SK-N-SH (cell line): ENCODE data around the gene GALNT5. TPM values are rescaled to one million over a fixed set of nuclear protein-coding genes. Genes with fewer than 3 reads are reported as not detected.

ENCODE experiments used
- CTCF ChIA-PET: fragments of 300-600, 350-600 bp; formaldehyde crosslinking; extraction: SDS; loops from one replicate; lab custom pipeline; 2021; lab: Yijun Ruan, JAX
- POLR2A ChIA-PET: fragments of 350-600 bp; sonication (Branson Sonifier 250); formaldehyde crosslinking; extraction: SDS; loops from one replicate; lab custom pipeline; 2020; ENCODE audit warnings: antibody characterized with exemption, inconsistent platforms; lab: Yijun Ruan, JAX
- DNase-seq: peaks from one replicate; pipeline ENCODE4 v3.0.0; 2012
- H2AFZ ChIP-seq: fragments of 200-600 bp; sonication (generic); 2 replicates; pipeline ENCODE4 v1.8.1; 2016; ENCODE audit warnings: antibody characterized with exemption, mild to moderate bottlenecking, low read depth
- H3F3A ChIP-seq: fragments of 200-600 bp; sonication (generic); replicated peaks from 2 replicates; pipeline ENCODE3; 2016; ENCODE audit warnings: antibody characterized with exemption, mild to moderate bottlenecking; ENCODE audit not compliant: insufficient read depth
- H3K27ac ChIP-seq, 2 experiments: fragments of 200-500 bp in 1 of 2; fragments of 200-600 bp in 1 of 2; sonication (Bioruptor generic) in 1 of 2; sonication (generic), shearing (Covaris generic) in 1 of 2; 2 replicates each; pipeline versions ENCODE4 v1.5.1 to v1.6.1; 2014 to 2016; ENCODE audit warnings: low read depth in 2 of 2, inconsistent platforms in 1 of 2, low read length in 1 of 2, mild to moderate bottlenecking in 1 of 2, mixed read lengths in 1 of 2
- H3K27me3 ChIP-seq: fragments of 200-600 bp; sonication (generic), shearing (Covaris generic); 2 replicates; pipeline ENCODE4 v1.6.1; 2016; ENCODE audit warnings: mixed run types; ENCODE audit not compliant: insufficient read depth
- H3K36me3 ChIP-seq, 2 experiments: fragments of 200-500 bp in 1 of 2; fragments of 200-600 bp in 1 of 2; sonication (Bioruptor generic) in 1 of 2; sonication (generic) in 1 of 2; replicated peaks in 1 of 2; 2 replicates each; pipeline versions ENCODE3 to v1.5.1; 2014 to 2016; ENCODE audit warnings: low read length in 1 of 2, mild to moderate bottlenecking in 1 of 2; ENCODE audit not compliant: insufficient read depth in 2 of 2, control insufficient read depth in 1 of 2
- H3K4me1 ChIP-seq, 2 experiments: fragments of 200-500 bp in 1 of 2; fragments of 200-600 bp in 1 of 2; sonication (Bioruptor generic) in 1 of 2; sonication (generic), shearing (Covaris generic) in 1 of 2; 2 replicates each; pipeline versions ENCODE4 v1.5.1 to v1.6.1; 2014 to 2016; ENCODE audit warnings: low read depth in 1 of 2, low read length in 1 of 2, mixed run types in 1 of 2; ENCODE audit not compliant: insufficient read depth in 2 of 2, control insufficient read depth in 1 of 2
- H3K4me2 ChIP-seq: fragments of 200-600 bp; sonication (generic), shearing (Covaris generic); 2 replicates; pipeline ENCODE4 v1.6.1; 2017; ENCODE audit warnings: mixed run types
- H3K4me3 ChIP-seq, 2 experiments: fragments of 200-500 bp in 1 of 2; fragments of 200-600 bp in 1 of 2; sonication (Bioruptor generic) in 1 of 2; sonication (generic), shearing (Covaris generic) in 1 of 2; 2 replicates each; pipeline versions ENCODE4 v1.5.1 to v1.8.1; 2014 to 2016; ENCODE audit warnings: low read depth in 2 of 2, inconsistent platforms in 1 of 2, low read length in 1 of 2, mild to moderate bottlenecking in 1 of 2, mixed read lengths in 1 of 2, moderate library complexity in 1 of 2
- H3K79me2 ChIP-seq: fragments of 200-600 bp; sonication (generic); 2 replicates; pipeline ENCODE4 v1.8.1; 2017; ENCODE audit warnings: mild to moderate bottlenecking; ENCODE audit not compliant: insufficient read depth
- H3K9ac ChIP-seq: fragments of 200-600 bp; sonication (generic); 2 replicates; pipeline ENCODE4 v1.6.1; 2017; ENCODE audit warnings: mixed run types
- H3K9me2 ChIP-seq: fragments of 200-600 bp; sonication (generic); 2 replicates; pipeline ENCODE4 v1.6.1; 2017; ENCODE audit warnings: mixed run types
- H3K9me3 ChIP-seq: fragments of 200-600 bp; sonication (generic); 2 replicates; pipeline ENCODE4 v1.6.1; 2017; ENCODE audit warnings: mixed run types, mild to moderate bottlenecking, moderate library complexity
- H4K20me1 ChIP-seq: fragments of 200-600 bp; sonication (generic); 2 replicates; pipeline ENCODE4 v1.6.1; 2017; ENCODE audit warnings: mild to moderate bottlenecking, mixed run types; ENCODE audit not compliant: insufficient read depth
- ELF1 ChIP-seq: IDR thresholded peaks from 2 replicates; pipeline ENCODE4 v1.4.0; 2012
- EZH2phosphoT487 ChIP-seq: fragments of 200-600 bp; sonication (generic); IDR thresholded peaks from 2 replicates; pipeline ENCODE4 v1.6.1; 2017; ENCODE audit warnings: low read depth, mixed run types, mild to moderate bottlenecking, antibody characterized with exemption, moderate library complexity, borderline replicate concordance
- FOXM1 ChIP-seq: IDR thresholded peaks from 2 replicates; pipeline ENCODE4 v1.4.0; 2012; ENCODE audit warnings: low read depth, mild to moderate bottlenecking
- MAX ChIP-seq: IDR thresholded peaks from 2 replicates; pipeline ENCODE4 v1.4.0; 2012; ENCODE audit warnings: low read depth
- MXI1 ChIP-seq: IDR thresholded peaks from 2 replicates; pipeline ENCODE4 v1.6.1; 2012; ENCODE audit warnings: mild to moderate bottlenecking, low read depth, low read length, improper control_type of control experiment
- NFIC ChIP-seq: IDR thresholded peaks from 2 replicates; pipeline ENCODE4 v1.4.0; 2012; ENCODE audit warnings: borderline replicate concordance
- PBX3 ChIP-seq: IDR thresholded peaks from 2 replicates; pipeline ENCODE4; 2012
- RAD21 ChIP-seq: IDR thresholded peaks from 2 replicates; pipeline ENCODE4 v1.6.1; 2012; ENCODE audit warnings: mild to moderate bottlenecking, low read length
- RCOR1 ChIP-seq: fragments of 150-350 bp; IDR thresholded peaks from 2 replicates; pipeline ENCODE4 v1.6.1; 2017; ENCODE audit warnings: antibody characterized with exemption, low read length
- SMC3 ChIP-seq: IDR thresholded peaks from 2 replicates; pipeline ENCODE4 v1.6.1; 2012; ENCODE audit warnings: low read depth, low read length, improper control_type of control experiment
- TEAD4 ChIP-seq: IDR thresholded peaks from 2 replicates; pipeline ENCODE4 v1.4.0; 2012; ENCODE audit warnings: mild to moderate bottlenecking, borderline replicate concordance; ENCODE audit not compliant: insufficient read depth
- YY1 ChIP-seq: IDR thresholded peaks from 2 replicates; pipeline ENCODE4 v1.4.0; 2012; ENCODE audit warnings: low read depth, mild to moderate bottlenecking
- WGBS: methylation state at CpG from one replicate; pipeline ENCODE4 v1.1.6; 2017; ENCODE audit warnings: low lambda C conversion rate; 5-methylcytosine and 5-hydroxymethylcytosine counted together
- polyA plus RNA-seq, 3 experiments: library from polyadenylated mRNA; depleted of rRNA; stranded (reverse); fragments of >200 nt; gene quantifications; 2 replicates each; pipeline ENCODE4 v1.2.3, GENCODE V29; 2012
- TF ChIP-seq, protein P1 (sequence below): IDR thresholded peaks from 2 replicates; pipeline ENCODE4 v1.4.0; 2012; ENCODE audit warnings: low read depth, borderline replicate concordance
- TF ChIP-seq, protein P2 (sequence below): fragments of 200-600 bp; sonication (generic); IDR thresholded peaks from 2 replicates; pipeline ENCODE4 v1.6.1; 2017; ENCODE audit warnings: antibody characterized with exemption, mild to moderate bottlenecking, moderate library complexity
- TF ChIP-seq, protein P3 (sequence below): fragments of 150-350 bp; IDR thresholded peaks from 2 replicates; pipeline ENCODE4 v1.6.1; 2016; ENCODE audit warnings: mild to moderate bottlenecking, low read depth, low read length
- TF ChIP-seq, protein P4 (sequence below): IDR thresholded peaks from 2 replicates; pipeline ENCODE4 v1.6.1; 2012; ENCODE audit warnings: mild to moderate bottlenecking, low read depth, low read length, moderate library complexity

The GALNT5 gene
- polyA plus RNA-seq, 1 of the 3 experiments (the other 2 are of a cell fraction), result 10.4 TPM

- Histone ChIP-seq H2AFZ (no peak overlapping the region), H3K9me3 (no peaks in the 10 kb centered on the region), H3K4me3 (no peak overlapping the region), H3K79me2 (no peaks in the 10 kb centered on the region), H3K36me3 (no peaks in the 10 kb centered on the region)
- WGBS, result 43% methylated on average over 2 of the region's 2 CpGs
- DNase-seq, result no peak
- TF ChIP-seq NFIC (no peak), MAX (no peak), RCOR1 (no peak), RAD21 (no peak), MXI1 (no peak), SMC3 (no peak), ELF1 (no peak), TEAD4 (no peak), FOXM1 (no peak), PBX3 (no peak), EZH2phosphoT487 (no peak), YY1 (no peak)
- TF ChIP-seq, protein P1, sequence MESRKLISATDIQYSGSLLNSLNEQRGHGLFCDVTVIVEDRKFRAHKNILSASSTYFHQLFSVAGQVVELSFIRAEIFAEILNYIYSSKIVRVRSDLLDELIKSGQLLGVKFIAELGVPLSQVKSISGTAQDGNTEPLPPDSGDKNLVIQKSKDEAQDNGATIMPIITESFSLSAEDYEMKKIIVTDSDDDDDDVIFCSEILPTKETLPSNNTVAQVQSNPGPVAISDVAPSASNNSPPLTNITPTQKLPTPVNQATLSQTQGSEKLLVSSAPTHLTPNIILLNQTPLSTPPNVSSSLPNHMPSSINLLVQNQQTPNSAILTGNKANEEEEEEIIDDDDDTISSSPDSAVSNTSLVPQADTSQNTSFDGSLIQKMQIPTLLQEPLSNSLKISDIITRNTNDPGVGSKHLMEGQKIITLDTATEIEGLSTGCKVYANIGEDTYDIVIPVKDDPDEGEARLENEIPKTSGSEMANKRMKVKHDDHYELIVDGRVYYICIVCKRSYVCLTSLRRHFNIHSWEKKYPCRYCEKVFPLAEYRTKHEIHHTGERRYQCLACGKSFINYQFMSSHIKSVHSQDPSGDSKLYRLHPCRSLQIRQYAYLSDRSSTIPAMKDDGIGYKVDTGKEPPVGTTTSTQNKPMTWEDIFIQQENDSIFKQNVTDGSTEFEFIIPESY, result no peak
- TF ChIP-seq, protein P2, sequence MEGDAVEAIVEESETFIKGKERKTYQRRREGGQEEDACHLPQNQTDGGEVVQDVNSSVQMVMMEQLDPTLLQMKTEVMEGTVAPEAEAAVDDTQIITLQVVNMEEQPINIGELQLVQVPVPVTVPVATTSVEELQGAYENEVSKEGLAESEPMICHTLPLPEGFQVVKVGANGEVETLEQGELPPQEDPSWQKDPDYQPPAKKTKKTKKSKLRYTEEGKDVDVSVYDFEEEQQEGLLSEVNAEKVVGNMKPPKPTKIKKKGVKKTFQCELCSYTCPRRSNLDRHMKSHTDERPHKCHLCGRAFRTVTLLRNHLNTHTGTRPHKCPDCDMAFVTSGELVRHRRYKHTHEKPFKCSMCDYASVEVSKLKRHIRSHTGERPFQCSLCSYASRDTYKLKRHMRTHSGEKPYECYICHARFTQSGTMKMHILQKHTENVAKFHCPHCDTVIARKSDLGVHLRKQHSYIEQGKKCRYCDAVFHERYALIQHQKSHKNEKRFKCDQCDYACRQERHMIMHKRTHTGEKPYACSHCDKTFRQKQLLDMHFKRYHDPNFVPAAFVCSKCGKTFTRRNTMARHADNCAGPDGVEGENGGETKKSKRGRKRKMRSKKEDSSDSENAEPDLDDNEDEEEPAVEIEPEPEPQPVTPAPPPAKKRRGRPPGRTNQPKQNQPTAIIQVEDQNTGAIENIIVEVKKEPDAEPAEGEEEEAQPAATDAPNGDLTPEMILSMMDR, result no peak
- TF ChIP-seq, protein P3, sequence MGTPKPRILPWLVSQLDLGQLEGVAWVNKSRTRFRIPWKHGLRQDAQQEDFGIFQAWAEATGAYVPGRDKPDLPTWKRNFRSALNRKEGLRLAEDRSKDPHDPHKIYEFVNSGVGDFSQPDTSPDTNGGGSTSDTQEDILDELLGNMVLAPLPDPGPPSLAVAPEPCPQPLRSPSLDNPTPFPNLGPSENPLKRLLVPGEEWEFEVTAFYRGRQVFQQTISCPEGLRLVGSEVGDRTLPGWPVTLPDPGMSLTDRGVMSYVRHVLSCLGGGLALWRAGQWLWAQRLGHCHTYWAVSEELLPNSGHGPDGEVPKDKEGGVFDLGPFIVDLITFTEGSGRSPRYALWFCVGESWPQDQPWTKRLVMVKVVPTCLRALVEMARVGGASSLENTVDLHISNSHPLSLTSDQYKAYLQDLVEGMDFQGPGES, result no peak
- TF ChIP-seq, protein P4, sequence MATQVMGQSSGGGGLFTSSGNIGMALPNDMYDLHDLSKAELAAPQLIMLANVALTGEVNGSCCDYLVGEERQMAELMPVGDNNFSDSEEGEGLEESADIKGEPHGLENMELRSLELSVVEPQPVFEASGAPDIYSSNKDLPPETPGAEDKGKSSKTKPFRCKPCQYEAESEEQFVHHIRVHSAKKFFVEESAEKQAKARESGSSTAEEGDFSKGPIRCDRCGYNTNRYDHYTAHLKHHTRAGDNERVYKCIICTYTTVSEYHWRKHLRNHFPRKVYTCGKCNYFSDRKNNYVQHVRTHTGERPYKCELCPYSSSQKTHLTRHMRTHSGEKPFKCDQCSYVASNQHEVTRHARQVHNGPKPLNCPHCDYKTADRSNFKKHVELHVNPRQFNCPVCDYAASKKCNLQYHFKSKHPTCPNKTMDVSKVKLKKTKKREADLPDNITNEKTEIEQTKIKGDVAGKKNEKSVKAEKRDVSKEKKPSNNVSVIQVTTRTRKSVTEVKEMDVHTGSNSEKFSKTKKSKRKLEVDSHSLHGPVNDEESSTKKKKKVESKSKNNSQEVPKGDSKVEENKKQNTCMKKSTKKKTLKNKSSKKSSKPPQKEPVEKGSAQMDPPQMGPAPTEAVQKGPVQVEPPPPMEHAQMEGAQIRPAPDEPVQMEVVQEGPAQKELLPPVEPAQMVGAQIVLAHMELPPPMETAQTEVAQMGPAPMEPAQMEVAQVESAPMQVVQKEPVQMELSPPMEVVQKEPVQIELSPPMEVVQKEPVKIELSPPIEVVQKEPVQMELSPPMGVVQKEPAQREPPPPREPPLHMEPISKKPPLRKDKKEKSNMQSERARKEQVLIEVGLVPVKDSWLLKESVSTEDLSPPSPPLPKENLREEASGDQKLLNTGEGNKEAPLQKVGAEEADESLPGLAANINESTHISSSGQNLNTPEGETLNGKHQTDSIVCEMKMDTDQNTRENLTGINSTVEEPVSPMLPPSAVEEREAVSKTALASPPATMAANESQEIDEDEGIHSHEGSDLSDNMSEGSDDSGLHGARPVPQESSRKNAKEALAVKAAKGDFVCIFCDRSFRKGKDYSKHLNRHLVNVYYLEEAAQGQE, result no peak
- TF ChIP-seq, all 33 proteins: peak for 0
- H3K9ac ChIP-seq, result no peak overlapping the region
- ChIA-PET POLR2A (no interaction called here), CTCF (interaction anchor here (1.2 to 11.6 kb wide), 15 partner anchors 8 to 1441 kb away, joined by 3 to 123 read pairs (median 4); partner anchors contain the start of genes CYTIP and ERMN)
- no peaks in the 10 kb centered on the region for H3K9me2 ChIP-seq
- no peak overlapping the region for H3K27ac ChIP-seq
- 0 out of 4 replicates have a peak, but pooled peaks cover 0 to 3% of the 10 kb centered on the region in 2 experiments for H3K4me1 ChIP-seq
- H3F3A ChIP-seq, result no peaks in the 10 kb centered on the region
- H3K27me3 ChIP-seq, result no peaks in the 10 kb centered on the region
- no peaks in the 10 kb centered on the region for H4K20me1 ChIP-seq
- no peak overlapping the region for H3K4me2 ChIP-seq
Measured at GRCh38 chr2:157303612-157304011, 46.1 kb downstream of the GALNT5 start.
